ENCODE data around the gene APCDD1L.

DNA sequence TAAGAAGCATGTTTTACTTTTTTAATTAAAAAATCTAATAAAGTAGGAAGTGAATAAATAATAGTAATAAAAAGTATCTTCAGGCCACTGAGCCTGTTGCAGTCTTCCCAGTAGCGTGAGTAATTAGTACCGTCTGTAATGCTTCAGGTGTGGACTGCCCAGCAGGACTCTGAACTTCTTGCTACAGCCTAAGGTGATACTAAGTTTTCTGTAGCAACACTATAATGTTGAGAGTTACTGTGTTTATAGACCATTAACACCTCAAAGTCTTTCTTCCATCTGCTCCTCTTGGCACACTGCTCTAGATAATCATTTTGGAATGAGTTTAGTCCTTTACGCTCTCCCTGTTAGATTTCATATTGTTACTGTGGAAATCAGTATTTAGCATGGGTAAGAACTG is 97.8 kb downstream of the APCDD1L start:
- TF ChIP-seq, protein P1, sequence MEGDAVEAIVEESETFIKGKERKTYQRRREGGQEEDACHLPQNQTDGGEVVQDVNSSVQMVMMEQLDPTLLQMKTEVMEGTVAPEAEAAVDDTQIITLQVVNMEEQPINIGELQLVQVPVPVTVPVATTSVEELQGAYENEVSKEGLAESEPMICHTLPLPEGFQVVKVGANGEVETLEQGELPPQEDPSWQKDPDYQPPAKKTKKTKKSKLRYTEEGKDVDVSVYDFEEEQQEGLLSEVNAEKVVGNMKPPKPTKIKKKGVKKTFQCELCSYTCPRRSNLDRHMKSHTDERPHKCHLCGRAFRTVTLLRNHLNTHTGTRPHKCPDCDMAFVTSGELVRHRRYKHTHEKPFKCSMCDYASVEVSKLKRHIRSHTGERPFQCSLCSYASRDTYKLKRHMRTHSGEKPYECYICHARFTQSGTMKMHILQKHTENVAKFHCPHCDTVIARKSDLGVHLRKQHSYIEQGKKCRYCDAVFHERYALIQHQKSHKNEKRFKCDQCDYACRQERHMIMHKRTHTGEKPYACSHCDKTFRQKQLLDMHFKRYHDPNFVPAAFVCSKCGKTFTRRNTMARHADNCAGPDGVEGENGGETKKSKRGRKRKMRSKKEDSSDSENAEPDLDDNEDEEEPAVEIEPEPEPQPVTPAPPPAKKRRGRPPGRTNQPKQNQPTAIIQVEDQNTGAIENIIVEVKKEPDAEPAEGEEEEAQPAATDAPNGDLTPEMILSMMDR (IDR thresholded peaks at IDR 0.05; ENCODE audit: insufficient read depth, low read length): no peak
- TF ChIP-seq GABPA (IDR thresholded peaks at IDR 0.05; ENCODE audit: low read depth) (no peak), POLR2AphosphoS5 (IDR thresholded peaks at IDR 0.05; ENCODE audit: low read depth) (no peak)

Data from HL-60 (cell line).